Immature natural killer cell (primary cell): ENCODE data around the gene MYH11. TPM values are rescaled to one million over a fixed set of nuclear protein-coding genes. Genes with fewer than 3 reads are reported as not detected.
"Not testable (repeated sequence)": the region's sequence is repeated elsewhere in the genome, so short reads cannot be mapped to it uniquely, and the experiment has no call there.

Experiments used
- DNase-seq, 3 donors: peaks; one replicate each; pipeline ENCODE4 v3.0.0; 2022; ENCODE audit warnings: mixed read lengths in 1 of 3
- H3K27ac Mint-ChIP-seq, 6 donors: one replicate each; pipeline ENCODE4 v1.8.0; 2020; ENCODE audit warnings: mixed read lengths in 6 of 6, mild to moderate bottlenecking in 5 of 6, inconsistent platforms in 4 of 6, moderate library complexity in 3 of 6
- H3K27me3 Mint-ChIP-seq, 3 donors: one replicate each; pipeline ENCODE4 v1.8.0; 2020 to 2021; ENCODE audit warnings: low read depth in 3 of 3, mild to moderate bottlenecking in 3 of 3, mixed read lengths in 3 of 3, moderate library complexity in 3 of 3, inconsistent platforms in 1 of 3
- H3K36me3 Mint-ChIP-seq, 3 donors: one replicate each; pipeline ENCODE4 v1.8.0; 2020; ENCODE audit warnings: mixed read lengths in 3 of 3, inconsistent platforms in 2 of 3, mild to moderate bottlenecking in 2 of 3
- H3K4me1 Mint-ChIP-seq, 2 donors: one replicate each; pipeline ENCODE4 v1.8.0; 2020; ENCODE audit warnings: inconsistent platforms in 2 of 2, mild to moderate bottlenecking in 2 of 2, mixed read lengths in 2 of 2, moderate library complexity in 1 of 2
- H3K4me3 Mint-ChIP-seq, 5 donors: one replicate each; pipeline ENCODE4 v1.8.0; 2020; ENCODE audit warnings: mild to moderate bottlenecking in 5 of 5, mixed read lengths in 5 of 5, inconsistent platforms in 3 of 5, moderate library complexity in 3 of 5
- H3K9me3 Mint-ChIP-seq, 6 donors: one replicate each; pipeline ENCODE4 v1.8.0; 2020; ENCODE audit warnings: mild to moderate bottlenecking in 6 of 6, mixed read lengths in 6 of 6, inconsistent platforms in 4 of 6, moderate library complexity in 3 of 6
- polyA plus RNA-seq, 3 donors: library from polyadenylated mRNA; unstranded; fragments of 300-500 nt; fragmentation: Illumina TruSeq; gene quantifications; one replicate each; pipeline ENCODE4 v1.2.3, GENCODE V29; 2021

The MYH11 gene
- polyA plus RNA-seq, 3 donors from 2014 or later = 0.32 to 1.6 TPM; not detected in 1

DNA sequence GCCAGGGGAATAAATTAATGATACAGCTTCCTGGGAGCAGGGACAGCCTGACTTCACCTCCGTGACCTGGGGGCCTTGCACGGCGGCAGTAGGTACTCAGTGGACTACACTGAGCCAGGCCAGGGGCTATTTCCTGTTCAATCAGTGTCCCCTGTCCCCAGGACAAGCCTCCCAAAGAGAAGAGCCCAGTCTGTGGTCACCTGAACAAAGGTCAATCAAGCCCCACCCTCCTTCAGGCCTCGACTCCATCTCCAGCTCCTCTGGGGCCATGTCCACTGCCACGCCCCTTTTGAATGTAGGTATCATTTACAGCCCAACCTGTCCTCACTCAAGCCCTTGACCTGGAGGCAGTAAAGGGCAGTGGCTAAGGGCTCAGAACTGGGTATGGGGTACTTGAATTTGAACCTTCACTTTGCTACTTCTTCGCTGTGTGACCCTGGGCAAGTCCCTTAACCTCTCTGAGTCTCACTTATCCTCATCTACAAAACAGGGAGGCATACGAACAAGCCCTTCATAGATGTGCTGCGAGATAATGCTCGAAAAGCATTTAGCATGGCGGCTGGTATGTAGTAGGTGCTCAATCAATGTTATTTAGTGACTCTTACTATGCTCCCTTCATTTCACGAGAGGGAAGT lies 29.0 kb downstream of the MYH11 start:
- Mint-ChIP-seq H3K4me1 (no peaks in the 10 kb centered on the region), H3K27ac (no peak overlapping the region), H3K27me3 (peaks cover 0 to 5% (median 1%) of the 10 kb centered on the region in 3 donors), H3K36me3 (no peaks in the 10 kb centered on the region), H3K4me3 (no peak overlapping the region), H3K9me3 (no peaks in the 10 kb centered on the region)
- no peak for DNase-seq

GRCh38 chr16:15827299-15827698 lies 29.5 kb downstream of the MYH11 start:
- Mint-ChIP-seq H3K27me3 (peaks cover 0 to 5% (median 1%) of the 10 kb centered on the region in 3 donors), H3K4me1 (no peaks in the 10 kb centered on the region), H3K4me3 (no peak overlapping the region), H3K27ac (no peak overlapping the region), H3K36me3 (no peaks in the 10 kb centered on the region), H3K9me3 (no peaks in the 10 kb centered on the region)
- DNase-seq = no peak

DNA sequence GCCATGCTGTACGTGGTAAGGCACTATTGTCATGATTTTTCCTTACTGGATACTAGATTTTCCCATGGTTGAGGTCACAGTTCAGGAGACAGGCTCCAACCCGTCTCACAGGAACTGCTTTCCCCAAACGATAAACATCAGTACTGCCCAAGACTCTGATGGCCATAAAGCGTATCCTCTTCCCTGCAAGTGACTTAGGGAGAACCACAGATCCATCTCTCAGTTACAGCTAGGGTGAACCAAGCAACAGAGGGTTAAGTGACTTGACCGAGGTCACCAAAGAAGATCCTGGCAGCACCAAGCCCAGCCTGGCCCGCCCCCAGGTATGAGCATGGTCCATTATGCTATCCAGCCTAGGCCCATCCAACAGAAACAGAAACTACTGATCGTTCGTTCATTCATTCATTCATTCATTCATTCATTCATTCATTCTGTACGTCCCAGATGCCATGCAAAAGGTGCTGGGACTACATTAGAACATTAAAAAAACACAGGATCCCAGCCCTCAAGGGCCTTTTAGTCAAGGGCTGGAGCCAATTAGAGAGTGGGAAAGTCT lies 31.0 kb downstream of the MYH11 start:
- H3K4me3 Mint-ChIP-seq = no peak overlapping the region
- H3K36me3 Mint-ChIP-seq = no peaks in the 10 kb centered on the region
- no peaks in the 10 kb centered on the region for H3K4me1 Mint-ChIP-seq
- H3K27ac Mint-ChIP-seq = no peak overlapping the region
- DNase-seq = no peak
- no peaks in the 10 kb centered on the region for H3K9me3 Mint-ChIP-seq
- H3K27me3 Mint-ChIP-seq = peaks cover 0 to 6% (median 1%) of the 10 kb centered on the region in 3 donors

DNA sequence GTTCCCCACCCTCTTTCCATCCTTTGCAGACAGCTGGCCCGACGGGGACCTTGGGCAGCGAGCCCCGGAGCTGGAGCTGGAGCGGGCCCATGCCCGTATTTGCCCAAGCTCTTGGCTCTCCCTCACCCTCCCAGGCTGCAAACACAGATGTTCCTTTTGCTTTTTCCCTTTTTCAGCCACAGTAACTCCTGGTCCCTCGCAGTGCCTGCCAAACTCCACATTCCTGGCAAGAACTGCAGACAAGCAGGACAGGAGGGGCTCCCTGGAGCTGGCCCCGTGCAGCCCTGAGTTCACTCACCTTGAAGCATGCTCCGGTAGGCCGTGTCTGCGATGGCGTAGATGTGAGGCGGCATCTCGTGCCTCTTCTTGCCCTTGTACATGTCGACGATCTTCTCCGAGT lies 33.9 kb downstream of the MYH11 start:
- Mint-ChIP-seq H3K9me3 (no peaks in the 10 kb centered on the region), H3K27ac (no peak overlapping the region), H3K4me3 (no peak overlapping the region), H3K4me1 (no peaks in the 10 kb centered on the region), H3K27me3 (peaks cover 0 to 8% (median 1%) of the 10 kb centered on the region in 3 donors), H3K36me3 (no peaks in the 10 kb centered on the region)
- DNase-seq = no peak

DNA sequence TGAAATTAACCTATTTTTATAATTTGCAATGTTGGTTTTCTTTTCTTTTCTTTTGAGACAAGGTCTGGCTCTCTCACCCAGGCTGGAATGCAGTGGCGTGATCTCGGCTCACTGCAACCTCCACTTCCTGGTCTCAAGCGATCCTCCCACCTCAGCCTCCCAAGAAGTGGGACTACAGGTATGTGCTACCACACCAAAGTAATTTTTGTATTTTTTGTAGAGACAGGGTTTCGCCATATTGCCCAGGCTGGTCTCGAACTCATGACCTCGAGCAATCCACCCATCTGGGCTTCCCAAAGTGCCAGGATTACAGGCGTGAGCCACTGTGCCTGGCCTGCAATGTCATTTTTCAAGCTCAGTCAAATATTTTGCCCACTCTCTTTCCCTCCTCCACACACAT lies 36.0 kb downstream of the MYH11 start:
- DNase-seq = no peak
- peaks cover 2 to 11% (median 6%) of the 10 kb centered on the region in 6 donors for H3K9me3 Mint-ChIP-seq

GRCh38 chr16:15819046-15819445 lies 37.8 kb downstream of the MYH11 start:
- Mint-ChIP-seq H3K9me3 (peaks cover 2 to 17% (median 7%) of the 10 kb centered on the region in 6 donors), H3K27me3 (peaks cover 2 to 17% (median 11%) of the 10 kb centered on the region in 3 donors), H3K27ac (no peak overlapping the region), H3K4me3 (no peak overlapping the region), H3K4me1 (no peaks in the 10 kb centered on the region), H3K36me3 (peaks cover 0 to 6% (median 0%) of the 10 kb centered on the region in 3 donors)
- no peak for DNase-seq

More for the DNA sequence above, 36.0 kb downstream of the MYH11 start:
- peaks cover 0 to 6% (median 0%) of the 10 kb centered on the region in 3 donors for H3K36me3 Mint-ChIP-seq
- H3K4me1 Mint-ChIP-seq = no peaks in the 10 kb centered on the region
- no peak overlapping the region for H3K27ac Mint-ChIP-seq
- peaks cover 0 to 9% (median 9%) of the 10 kb centered on the region in 3 donors for H3K27me3 Mint-ChIP-seq
- no peak overlapping the region for H3K4me3 Mint-ChIP-seq

DNA sequence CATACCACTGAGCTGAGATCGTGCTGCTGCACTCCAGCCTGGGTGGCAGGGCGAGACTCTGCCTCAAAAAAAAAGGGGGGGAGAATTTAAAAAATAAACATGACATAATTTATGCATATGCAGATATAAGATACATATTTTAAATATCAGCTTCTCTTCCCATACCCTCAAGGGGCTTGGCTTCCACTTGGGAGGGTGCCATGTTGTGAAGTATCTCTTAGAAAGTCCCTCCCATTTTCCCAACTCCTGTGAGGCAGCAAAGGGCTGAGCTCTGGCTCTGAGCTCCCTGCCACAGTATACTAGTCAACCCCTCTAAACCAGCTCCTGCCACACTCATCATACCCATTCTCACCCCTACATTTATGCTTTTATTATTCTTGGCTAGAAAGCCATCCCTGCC lies 39.4 kb downstream of the MYH11 start:
- peaks cover 0 to 6% (median 0%) of the 10 kb centered on the region in 3 donors for H3K36me3 Mint-ChIP-seq
- no peak overlapping the region for H3K4me3 Mint-ChIP-seq
- H3K4me1 Mint-ChIP-seq = no peaks in the 10 kb centered on the region
- no peak for DNase-seq
- H3K27me3 Mint-ChIP-seq = peaks cover 4 to 21% (median 11%) of the 10 kb centered on the region in 3 donors
- H3K27ac Mint-ChIP-seq = no peak overlapping the region
- H3K9me3 Mint-ChIP-seq = peaks cover 2 to 17% (median 7%) of the 10 kb centered on the region in 6 donors

GRCh38 chr16:15816228-15816627 lies 40.6 kb downstream of the MYH11 start:
- Mint-ChIP-seq H3K9me3 (peaks cover 2 to 17% (median 7%) of the 10 kb centered on the region in 6 donors), H3K4me3 (no peak overlapping the region), H3K4me1 (no peaks in the 10 kb centered on the region), H3K36me3 (peaks cover 0 to 6% (median 0%) of the 10 kb centered on the region in 3 donors), H3K27ac (no peak overlapping the region), H3K27me3 (peaks cover 4 to 26% (median 8%) of the 10 kb centered on the region in 3 donors)
- no peak for DNase-seq

DNA sequence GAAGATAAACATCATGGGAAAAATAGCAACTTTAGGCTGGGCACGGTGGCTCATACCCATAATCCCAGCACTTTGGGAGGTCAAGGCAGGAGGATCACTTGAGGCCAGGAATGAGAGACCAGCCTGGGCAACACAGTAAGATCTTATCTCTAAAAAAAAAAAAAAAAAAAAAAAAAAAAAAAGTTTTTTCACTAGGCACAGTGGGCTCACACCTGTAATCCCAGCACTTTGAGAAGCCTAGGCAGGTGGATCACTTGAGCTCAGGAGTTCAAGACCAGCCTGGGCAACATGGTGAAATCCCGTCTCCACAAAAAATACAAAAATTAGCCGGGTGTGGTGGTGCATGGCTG lies 44.5 kb downstream of the MYH11 start:
- not testable (repeated sequence) for H3K4me3 Mint-ChIP-seq, H3K4me1 Mint-ChIP-seq, H3K27ac Mint-ChIP-seq, DNase-seq, H3K36me3 Mint-ChIP-seq
- H3K9me3 Mint-ChIP-seq = peaks cover 2 to 17% (median 7%) of the 10 kb centered on the region in 6 donors
- H3K27me3 Mint-ChIP-seq = peaks cover 4 to 26% (median 5%) of the 10 kb centered on the region in 3 donors

- Mint-ChIP-seq H3K9me3 (peaks cover 2 to 15% (median 7%) of the 10 kb centered on the region in 6 donors), H3K4me3 (no peak overlapping the region), H3K36me3 (peaks cover 0 to 6% (median 0%) of the 10 kb centered on the region in 3 donors), H3K27me3 (peaks cover 4 to 27% (median 5%) of the 10 kb centered on the region in 3 donors), H3K4me1 (no peaks in the 10 kb centered on the region), H3K27ac (no peak overlapping the region)
- no peak for DNase-seq
Measured at GRCh38 chr16:15811481-15812400, 45.1 kb downstream of the MYH11 start.

GRCh38 chr16:15810949-15811348 lies 45.9 kb downstream of the MYH11 start:
- H3K27ac Mint-ChIP-seq = no peak overlapping the region
- H3K27me3 Mint-ChIP-seq = peaks cover 4 to 22% (median 5%) of the 10 kb centered on the region in 3 donors
- peaks cover 0 to 7% (median 1%) of the 10 kb centered on the region in 6 donors for H3K9me3 Mint-ChIP-seq
- H3K36me3 Mint-ChIP-seq = peaks cover 0 to 1% (median 0%) of the 10 kb centered on the region in 3 donors
- H3K4me1 Mint-ChIP-seq = no peaks in the 10 kb centered on the region
- no peak for DNase-seq
- no peak overlapping the region for H3K4me3 Mint-ChIP-seq

DNA sequence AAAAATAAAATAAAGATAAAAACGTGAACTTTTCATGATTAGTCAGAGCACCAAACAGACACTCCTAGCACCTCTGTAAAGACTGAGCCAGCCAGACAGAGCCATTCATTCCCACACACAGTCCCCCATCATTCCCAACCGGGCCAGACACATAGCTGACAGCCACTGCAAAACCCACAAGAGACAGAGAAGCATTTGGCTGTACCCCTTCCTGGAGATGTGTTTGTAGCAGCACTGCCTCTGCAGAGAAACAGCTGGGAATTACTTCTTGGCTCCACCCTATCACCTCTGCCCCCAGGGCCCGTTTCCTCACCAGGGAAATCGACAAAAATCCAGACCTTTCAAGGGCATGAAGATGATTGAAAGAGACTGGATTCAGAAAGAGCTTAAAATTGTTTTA lies 46.4 kb downstream of the MYH11 start:
- no peak overlapping the region for H3K27ac Mint-ChIP-seq

GRCh38 chr16:15809297-15809696 lies 47.5 kb downstream of the MYH11 start:
- peaks cover 0 to 14% (median 2%) of the 10 kb centered on the region in 3 donors for H3K27me3 Mint-ChIP-seq
- not testable (repeated sequence) for H3K9me3 Mint-ChIP-seq, DNase-seq, H3K4me1 Mint-ChIP-seq, H3K4me3 Mint-ChIP-seq, H3K27ac Mint-ChIP-seq, H3K36me3 Mint-ChIP-seq

More for the DNA sequence above, 46.4 kb downstream of the MYH11 start:
- H3K27me3 Mint-ChIP-seq = peaks cover 2 to 17% (median 5%) of the 10 kb centered on the region in 3 donors
- no peak overlapping the region for H3K4me3 Mint-ChIP-seq
- H3K4me1 Mint-ChIP-seq = no peaks in the 10 kb centered on the region
- DNase-seq = no peak
- no peaks in the 10 kb centered on the region for H3K36me3 Mint-ChIP-seq
- peaks cover 0 to 2% (median 0%) of the 10 kb centered on the region in 6 donors for H3K9me3 Mint-ChIP-seq

DNA sequence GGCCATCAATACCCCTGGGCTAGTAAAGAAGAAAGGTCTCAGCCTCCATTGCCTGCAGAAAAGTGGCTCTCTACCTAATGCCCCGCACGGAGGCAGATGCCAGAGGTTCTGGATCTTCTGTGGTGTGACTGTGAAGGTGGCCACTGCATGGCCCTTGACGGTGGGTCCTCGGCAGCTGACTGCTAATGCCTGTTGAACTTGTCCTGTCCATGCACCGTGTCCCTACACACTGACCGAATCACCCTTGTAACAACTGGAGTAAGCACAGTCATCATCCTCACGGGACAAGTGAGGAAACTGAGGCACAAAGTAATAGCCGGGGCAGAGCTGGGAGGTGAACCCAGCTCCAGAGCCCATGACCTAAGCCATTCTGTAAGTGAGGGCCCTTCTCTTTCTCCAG lies 48.8 kb downstream of the MYH11 start:
- DNase-seq = no peak
- no peak overlapping the region for H3K4me3 Mint-ChIP-seq
- H3K9me3 Mint-ChIP-seq = no peaks in the 10 kb centered on the region
- H3K27ac Mint-ChIP-seq = no peak overlapping the region
- H3K27me3 Mint-ChIP-seq = peaks cover 2 to 9% (median 2%) of the 10 kb centered on the region in 3 donors
- no peaks in the 10 kb centered on the region for H3K36me3 Mint-ChIP-seq
- no peaks in the 10 kb centered on the region for H3K4me1 Mint-ChIP-seq
